Measurements from ENCODE around the gene PPP6R3. TPM values are rescaled to one million over a fixed set of nuclear protein-coding genes. Genes with fewer than 3 reads are reported as not detected.

Gene PPP6R3
- total and polyA plus RNA-seq, 10 of the 15 experiments (the other 5 are each of a cell fraction or from before 2014, with no cell fraction given) = 12.4 to 123 (median 74.1) TPM

GRCh38 chr11:68579455-68579854, 118.9 kb downstream of the PPP6R3 start (continued):
- peak; percentile 78 for TF ChIP-seq BCL3 (IDR thresholded peaks at IDR 0.05; ENCODE audit: borderline replicate concordance, insufficient read depth, low read depth, low read length, poor library complexity, severe bottlenecking)
- no peak for TF ChIP-seq POLR2AphosphoS2 (IDR thresholded peaks at IDR 0.05; ENCODE audit: low read depth, low read length)

- Histone ChIP-seq H3K9ac (ENCODE audit: control insufficient read depth, insufficient read depth, low read length) (no peak overlapping the region), H3K27ac (ENCODE audit: control insufficient read depth, insufficient read depth) (no peak overlapping the region), H3K36me3 (ENCODE audit: control insufficient read depth in 2 of 2, insufficient read depth in 2 of 2, low read length in 1 of 2) (peaks cover 17 to 36% of the 10 kb centered on the region in 2 experiments), H3K27me3 (replicated peaks in 1 of 2; ENCODE audit: control insufficient read depth in 2 of 2, insufficient read depth in 2 of 2, low read length in 1 of 2) (no peaks in the 10 kb centered on the region), H3K4me1 (ENCODE audit: control insufficient read depth, insufficient read depth, low read length) (no peaks in the 10 kb centered on the region), H3K79me2 (ENCODE audit: control insufficient read depth, insufficient read depth, low read length) (no peaks in the 10 kb centered on the region), H3K4me2 (ENCODE audit: control insufficient read depth, insufficient read depth) (no peak overlapping the region), H3K4me3 (no peak overlapping the region), H3K9me3 (replicated peaks; ENCODE audit: control insufficient read depth, insufficient read depth, low read length) (no peaks in the 10 kb centered on the region), H4K20me1 (ENCODE audit: control insufficient read depth, insufficient read depth) (no peaks in the 10 kb centered on the region), H2AFZ (ENCODE audit: control insufficient read depth, low read depth, low read length) (no peak overlapping the region)
- 90% methylated on average over 4 of the region's 4 CpGs for WGBS (ENCODE audit: insufficient coverage, insufficient replicate concordance, low lambda C conversion rate, missing lambda C conversion rate)
- ATAC-seq (no peak), DNase-seq (ENCODE audit: low read depth, low spot score) (no peak), FAIRE-seq (no peak)
- ChIA-PET RAD21 (ENCODE audit: unreplicated experiment) (no interaction called here), POLR2A (no interaction called here), SMC1A (ENCODE audit: uncharacterized antibody, unreplicated experiment) (no interaction called here), CTCF (interaction anchor here (1.0 to 1.6 kb wide), 2 partner anchors 9 kb away, joined by 3 to 5 read pairs; no protein-coding TSS in a partner anchor)
- intact Hi-C loops (cut with micrococcal nuclease; ENCODE audit: unreplicated experiment) = loop anchor here (5.0 kb wide), 1 partner anchor 261 kb away; the partner anchor contains the start of gene CPT1A
- no TSS peak for BruUV-seq (replicated peaks)
- TF ChIP-seq FOXM1 (IDR thresholded peaks at IDR 0.05; ENCODE audit: low read depth, low read length) (no peak), ESRRA (IDR thresholded peaks at IDR 0.05; ENCODE audit: low read length) (no peak), POLR2A (IDR thresholded peaks at IDR 0.05; ENCODE audit: low read depth, low read length) (no peak), EGR1 (IDR thresholded peaks at IDR 0.05; ENCODE audit: borderline replicate concordance in 1 of 2, low read depth in 2 of 2, low read length in 2 of 2) (no peak), NBN (IDR thresholded peaks at IDR 0.05) (no peak), ETV6 (conservative IDR thresholded peaks at IDR 0.05 in 1 of 2, IDR thresholded peaks at IDR 0.05 in 1 of 2; ENCODE audit: borderline replicate concordance in 1 of 2, low read depth in 1 of 2) (no peak), NR2F1 (conservative IDR thresholded peaks at IDR 0.05) (no peak), RB1 (IDR thresholded peaks at IDR 0.05; ENCODE audit: borderline replicate concordance) (no peak), GABPA (IDR thresholded peaks at IDR 0.05; ENCODE audit: low read depth) (no peak), NFYA (IDR thresholded peaks at IDR 0.05; ENCODE audit: borderline replicate concordance, low read depth, low read length) (no peak), ZBED1 (IDR thresholded peaks at IDR 0.05; ENCODE audit: borderline replicate concordance) (no peak), ATF3 (IDR thresholded peaks at IDR 0.05; ENCODE audit: borderline replicate concordance, extremely low read depth, low read depth, low read length) (no peak), MTA3 (IDR thresholded peaks at IDR 0.05; ENCODE audit: borderline replicate concordance, low read length) (no peak), RBBP5 (conservative IDR thresholded peaks at IDR 0.05) (no peak), POU2F2 (IDR thresholded peaks at IDR 0.05; ENCODE audit: borderline replicate concordance, low read depth, low read length) (no peak)
- in situ Hi-C loops (cut with MboI) = no loop called here
These were observed 120.9 kb downstream of the PPP6R3 start for GRCh38 chr11:68581439-68581838.
